ENCODE data around the gene RNF215. TPM values are rescaled to one million over a fixed set of nuclear protein-coding genes. Genes with fewer than 3 reads are reported as not detected.

The RNF215 gene
- polyA plus RNA-seq, 1 experiment: 15.8 TPM

DNA sequence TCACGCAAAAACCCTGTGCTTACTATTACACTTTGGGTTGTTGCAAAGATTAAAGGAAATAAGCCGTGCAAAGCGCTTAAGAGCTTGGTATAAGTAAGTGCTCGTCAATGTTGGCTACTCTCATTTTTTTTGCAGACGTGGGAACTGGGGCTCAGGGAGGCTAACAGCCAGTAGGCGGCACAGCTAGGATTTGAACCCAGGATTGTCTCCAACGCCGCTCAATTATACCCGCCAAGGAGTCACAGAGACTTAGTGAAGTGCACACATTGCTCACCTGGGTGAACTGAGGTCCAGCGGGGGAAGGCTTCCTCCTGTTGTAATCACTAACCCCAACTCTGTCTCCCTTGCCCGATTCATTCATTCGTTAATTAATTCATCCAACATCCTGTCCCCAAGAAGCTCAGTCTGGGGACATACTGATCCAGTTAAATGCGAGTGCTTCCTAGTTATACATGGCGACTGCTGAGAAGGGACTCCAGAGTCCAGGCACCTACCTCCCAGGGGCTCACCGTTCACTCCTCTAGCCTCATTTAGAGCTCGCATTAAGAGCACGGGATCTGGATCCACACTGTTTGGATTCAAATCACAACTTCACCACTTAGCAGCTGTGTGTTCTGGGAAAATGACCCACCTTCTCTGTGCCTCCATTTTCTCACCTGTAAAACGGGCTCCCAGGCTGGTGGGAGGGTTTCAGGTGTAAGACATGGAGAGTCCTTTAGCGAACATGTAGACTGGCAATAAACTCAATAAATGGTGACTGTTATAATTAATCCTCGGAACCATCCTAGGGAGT lies 37.5 kb upstream of the RNF215 start:
- DNase-seq (ENCODE audit: low read depth): no peak
- CTCF ChIA-PET: interaction anchor here (0.8 to 6.3 kb wide), 17 partner anchors 8 to 317 kb away, joined by 3 to 37 read pairs (median 5); partner anchors contain the start of genes CASTOR1, RNF215 and SEC14L2
- no peaks in the 10 kb centered on the region; the same call in 1 of the 2 replicates for H3K36me3 ChIP-seq (ENCODE audit: control insufficient read depth, insufficient read depth, low read length)
- POLR2A ChIA-PET: no interaction called here
- TF ChIP-seq, protein P1, sequence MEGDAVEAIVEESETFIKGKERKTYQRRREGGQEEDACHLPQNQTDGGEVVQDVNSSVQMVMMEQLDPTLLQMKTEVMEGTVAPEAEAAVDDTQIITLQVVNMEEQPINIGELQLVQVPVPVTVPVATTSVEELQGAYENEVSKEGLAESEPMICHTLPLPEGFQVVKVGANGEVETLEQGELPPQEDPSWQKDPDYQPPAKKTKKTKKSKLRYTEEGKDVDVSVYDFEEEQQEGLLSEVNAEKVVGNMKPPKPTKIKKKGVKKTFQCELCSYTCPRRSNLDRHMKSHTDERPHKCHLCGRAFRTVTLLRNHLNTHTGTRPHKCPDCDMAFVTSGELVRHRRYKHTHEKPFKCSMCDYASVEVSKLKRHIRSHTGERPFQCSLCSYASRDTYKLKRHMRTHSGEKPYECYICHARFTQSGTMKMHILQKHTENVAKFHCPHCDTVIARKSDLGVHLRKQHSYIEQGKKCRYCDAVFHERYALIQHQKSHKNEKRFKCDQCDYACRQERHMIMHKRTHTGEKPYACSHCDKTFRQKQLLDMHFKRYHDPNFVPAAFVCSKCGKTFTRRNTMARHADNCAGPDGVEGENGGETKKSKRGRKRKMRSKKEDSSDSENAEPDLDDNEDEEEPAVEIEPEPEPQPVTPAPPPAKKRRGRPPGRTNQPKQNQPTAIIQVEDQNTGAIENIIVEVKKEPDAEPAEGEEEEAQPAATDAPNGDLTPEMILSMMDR (IDR thresholded peaks at IDR 0.05; ENCODE audit: insufficient read depth, low read depth, low read length): peak; percentile 32
- no peaks in the 10 kb centered on the region for H3K27me3 ChIP-seq (ENCODE audit: control insufficient read depth, insufficient read depth, low read length)
- peak overlapping the region; percentile 62 for H3K4me3 ChIP-seq (ENCODE audit: low read depth, low read length)

DNA sequence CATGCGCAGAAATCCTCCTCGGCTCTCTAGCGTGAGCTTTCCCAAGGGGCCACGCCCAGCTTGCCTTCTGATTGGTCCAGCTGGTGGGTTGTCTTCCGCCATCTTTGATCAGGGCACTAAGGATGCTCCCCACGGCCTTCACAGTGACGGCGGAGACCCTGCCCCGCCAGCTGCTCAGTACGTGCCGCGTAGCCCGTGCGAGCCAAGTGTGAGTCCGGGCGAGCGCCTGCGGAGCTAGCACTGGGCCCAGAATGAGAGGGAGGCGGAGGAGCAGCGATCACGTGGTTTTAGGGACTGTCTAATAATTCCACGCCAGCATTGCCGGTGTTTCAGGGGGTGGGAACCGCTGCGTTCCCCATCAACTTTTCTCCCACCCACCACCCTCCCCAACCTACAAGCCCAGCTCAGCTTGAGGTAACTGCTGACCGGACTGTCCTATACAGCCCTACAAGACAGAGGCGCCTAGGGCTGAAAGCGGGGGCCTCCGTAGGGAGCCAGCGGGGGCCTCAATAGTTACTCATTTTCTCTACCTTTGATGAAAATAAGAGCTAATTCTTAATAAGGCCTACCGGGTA lies 36.8 kb upstream of the RNF215 start:
- DNase-seq (ENCODE audit: low read depth): peak; percentile 96
- no peaks in the 10 kb centered on the region for H3K27me3 ChIP-seq (ENCODE audit: control insufficient read depth, insufficient read depth, low read length)
- CTCF ChIA-PET: interaction anchor here (0.8 to 6.3 kb wide), 13 partner anchors 9 to 161 kb away, joined by 3 to 37 read pairs (median 8); partner anchors contain the start of genes CASTOR1 and SEC14L2
- no peaks in the 10 kb centered on the region; the same call in 1 of the 2 replicates for H3K36me3 ChIP-seq (ENCODE audit: control insufficient read depth, insufficient read depth, low read length)
- H3K4me3 ChIP-seq (ENCODE audit: low read depth, low read length): peak overlapping the region; percentile 47
- TF ChIP-seq, protein P1 (IDR thresholded peaks at IDR 0.05; ENCODE audit: insufficient read depth, low read depth, low read length): no peak
- POLR2A ChIA-PET: interaction anchor here (0.6 kb wide), 1 partner anchor 25 kb away, joined by 4 read pairs; no protein-coding TSS in a partner anchor

DNA sequence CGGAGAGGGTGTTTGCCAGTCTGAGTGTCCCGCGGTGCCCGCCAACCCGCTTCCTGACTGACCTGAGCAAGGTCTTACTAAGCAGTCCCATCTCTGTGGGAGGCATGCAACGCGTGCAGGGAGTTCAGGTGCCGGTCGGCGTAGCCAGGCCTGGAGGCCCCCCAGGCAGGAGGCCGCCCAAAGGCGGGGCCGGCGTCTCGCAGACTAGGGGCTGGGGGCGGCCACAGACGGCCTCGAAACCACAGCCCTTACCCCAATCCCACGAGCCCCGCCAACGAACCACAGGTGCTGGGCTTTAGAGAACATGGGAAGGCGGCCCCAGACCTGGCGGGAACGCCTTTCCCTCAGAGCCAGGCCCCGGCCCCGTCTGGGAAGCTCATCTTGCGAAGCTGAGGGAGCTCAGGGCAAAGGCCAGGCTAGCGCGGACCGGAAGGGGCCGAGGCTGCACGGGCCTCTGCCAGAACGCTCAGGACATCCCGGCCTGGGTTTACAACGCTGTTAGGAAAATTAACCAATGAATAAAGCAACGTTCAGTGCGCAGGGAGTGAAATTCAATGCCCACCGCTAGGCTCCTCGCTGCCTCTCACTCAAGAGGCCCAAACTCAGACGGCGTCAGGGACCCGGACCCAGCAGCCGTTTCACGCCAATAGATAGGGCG lies 36.2 kb upstream of the RNF215 start:
- Histone ChIP-seq H3K36me3 (ENCODE audit: control insufficient read depth, insufficient read depth, low read length) (no peaks in the 10 kb centered on the region; the same call in 1 of the 2 replicates), H3K4me3 (ENCODE audit: low read depth, low read length) (peak overlapping the region; percentile 47), H3K27me3 (ENCODE audit: control insufficient read depth, insufficient read depth, low read length) (no peaks in the 10 kb centered on the region)
- no peak for DNase-seq (ENCODE audit: low read depth)
- CTCF ChIA-PET: interaction anchor here (1.2 to 6.3 kb wide), 11 partner anchors 9 to 160 kb away, joined by 3 to 37 read pairs (median 10); partner anchors contain the start of genes CASTOR1 and SEC14L2
- TF ChIP-seq, protein P1 (IDR thresholded peaks at IDR 0.05; ENCODE audit: insufficient read depth, low read depth, low read length): no peak
- POLR2A ChIA-PET: interaction anchor here (0.5 to 0.6 kb wide), 2 partner anchors 25 to 227 kb away, joined by 3 to 4 read pairs; no protein-coding TSS in a partner anchor

DNA sequence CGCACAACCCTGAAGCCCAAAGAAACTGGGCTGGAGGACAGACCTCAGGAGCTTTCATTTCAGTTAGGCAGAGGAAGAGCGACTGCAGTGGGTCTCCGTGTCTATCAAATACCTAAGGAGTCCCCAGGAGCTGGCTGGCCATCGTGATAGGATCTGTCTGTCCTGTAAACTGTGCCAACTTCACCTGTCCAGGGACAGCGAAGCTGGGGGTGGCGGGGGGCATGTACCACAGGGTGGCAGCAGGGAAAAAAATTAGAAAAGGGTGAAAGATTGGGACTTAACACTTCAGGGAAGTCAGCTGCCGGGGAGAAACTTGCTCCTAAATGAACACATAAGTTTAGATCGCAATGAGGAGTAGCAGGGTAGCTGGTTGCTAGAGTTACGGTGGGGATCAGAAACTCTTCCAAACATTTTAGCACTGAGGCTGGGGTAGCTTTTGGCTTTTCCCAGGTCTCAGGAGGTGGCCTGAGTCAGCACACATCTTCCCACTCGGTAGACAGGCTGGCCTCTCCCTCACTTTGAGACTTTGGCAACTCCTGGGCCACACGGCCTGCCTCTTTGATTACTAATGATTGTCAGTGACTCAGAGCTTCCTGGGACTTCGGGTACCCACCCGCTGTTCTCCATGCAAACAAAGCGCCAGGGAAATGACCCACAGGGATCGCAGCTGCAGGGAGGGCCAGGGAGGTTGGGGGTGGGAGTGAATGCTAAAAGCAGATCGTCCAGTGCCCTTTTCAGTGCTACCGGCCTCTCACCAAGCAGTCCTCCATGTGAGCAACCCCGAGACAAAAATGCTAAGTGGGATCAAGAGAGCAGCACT lies 35.5 kb upstream of the RNF215 start:
- Histone ChIP-seq H3K27me3 (ENCODE audit: control insufficient read depth, insufficient read depth, low read length) (no peaks in the 10 kb centered on the region), H3K36me3 (ENCODE audit: control insufficient read depth, insufficient read depth, low read length) (peaks cover under 1% of the 10 kb centered on the region), H3K4me3 (ENCODE audit: low read depth, low read length) (peak overlapping the region; percentile 47)
- ChIA-PET POLR2A (interaction anchor here (0.5 to 0.9 kb wide), 2 partner anchors 14 to 226 kb away, joined by 3 to 4 read pairs; no protein-coding TSS in a partner anchor), CTCF (interaction anchor here (0.6 to 6.3 kb wide), 13 partner anchors 9 to 159 kb away, joined by 3 to 37 read pairs (median 3); partner anchors contain the start of gene CASTOR1)
- DNase-seq (ENCODE audit: low read depth): peak; percentile 70
- TF ChIP-seq, protein P1 (IDR thresholded peaks at IDR 0.05; ENCODE audit: insufficient read depth, low read depth, low read length): no peak
